ENCODE results near the gene GRIK1. TPM values are rescaled to one million over a fixed set of nuclear protein-coding genes. Genes with fewer than 3 reads are reported as not detected.

Gene GRIK1
- total RNA-seq, 1 donor from 2014 or later = 0.99 TPM

GRCh38 chr21:29715089-29715488 is 224.7 kb downstream of the GRIK1 start:
- DNase-seq = no peak

GRCh38 chr21:29712818-29713217 is 227.0 kb downstream of the GRIK1 start:
- DNase-seq = no peak

GRCh38 chr21:29711236-29711635 is 228.6 kb downstream of the GRIK1 start:
- DNase-seq = no peak

- DNase-seq = no peak
Observed at GRCh38 chr21:29710498-29710897, 229.3 kb downstream of the GRIK1 start.

GRCh38 chr21:29708401-29708800 is 231.4 kb downstream of the GRIK1 start:
- no peak for DNase-seq

- DNase-seq = no peak
Observed at GRCh38 chr21:29704719-29705118, 235.1 kb downstream of the GRIK1 start.

- DNase-seq = no peak
Observed at GRCh38 chr21:29701676-29702075, 238.1 kb downstream of the GRIK1 start.

GRCh38 chr21:29697555-29698193 is 242.1 kb downstream of the GRIK1 start:
- no peak for DNase-seq

- no peak for DNase-seq
Observed at GRCh38 chr21:29696937-29697336, 242.9 kb downstream of the GRIK1 start.

GRCh38 chr21:29691616-29692491 is 247.9 kb downstream of the GRIK1 start:
- no peak for DNase-seq

GRCh38 chr21:29689753-29690152 is 250.0 kb downstream of the GRIK1 start:
- DNase-seq = no peak

GRCh38 chr21:29684106-29684505 is 255.7 kb downstream of the GRIK1 start:
- DNase-seq = no peak

GRCh38 chr21:29682800-29683199 is 257.0 kb downstream of the GRIK1 start:
- DNase-seq = no peak

- DNase-seq = no peak
Observed at GRCh38 chr21:29680273-29680672, 259.5 kb downstream of the GRIK1 start.

- DNase-seq = no peak
Observed at GRCh38 chr21:29678626-29679025, 261.2 kb downstream of the GRIK1 start.

GRCh38 chr21:29677326-29677725 is 262.5 kb downstream of the GRIK1 start:
- no peak for DNase-seq

- no peak for DNase-seq
Observed at GRCh38 chr21:29676395-29676794, 263.4 kb downstream of the GRIK1 start.

GRCh38 chr21:29675451-29675850 is 264.3 kb downstream of the GRIK1 start:
- DNase-seq = no peak

GRCh38 chr21:29674343-29674742 is 265.5 kb downstream of the GRIK1 start:
- no peak for DNase-seq

- no peak for DNase-seq
Observed at GRCh38 chr21:29673096-29673610, 266.6 kb downstream of the GRIK1 start.

GRCh38 chr21:29671728-29672127 is 268.1 kb downstream of the GRIK1 start:
- no peak for DNase-seq

GRCh38 chr21:29670228-29670627 is 269.6 kb downstream of the GRIK1 start:
- DNase-seq = no peak

GRCh38 chr21:29669416-29669815 is 270.4 kb downstream of the GRIK1 start:
- DNase-seq = no peak

- DNase-seq = no peak
Observed at GRCh38 chr21:29667651-29668050, 272.1 kb downstream of the GRIK1 start.

Measured in skin of body (tissue), 2 donors.